ENCODE data around the gene WFS1. TPM values are rescaled to one million over a fixed set of nuclear protein-coding genes. Genes with fewer than 3 reads are reported as not detected.

The WFS1 gene
- total RNA-seq, 1 experiment from 2014 or later, result 57.1 TPM

GRCh38 chr4:6340446-6341015 is 70.9 kb downstream of the WFS1 start:
- CTCF ChIA-PET, result no interaction called here
- BruUV-seq (replicated peaks), result no TSS peak
- H3K36me3 ChIP-seq (ENCODE audit: low read depth), result no peaks in the 10 kb centered on the region

GRCh38 chr4:6341696-6342095 is 72.0 kb downstream of the WFS1 start:
- CTCF ChIA-PET, result no interaction called here
- H3K4me3 ChIP-seq, result no peak overlapping the region

More at GRCh38 chr4:6340446-6341015, 70.9 kb downstream of the WFS1 start:
- Histone ChIP-seq H3K9me2 (ENCODE audit: insufficient read depth) (no peaks in the 10 kb centered on the region), H3F3A (ENCODE audit: insufficient read depth, low read depth) (peaks cover 16% of the 10 kb centered on the region), H3K27ac (no peak overlapping the region), H3K27me3 (ENCODE audit: insufficient read depth, low read depth) (no peaks in the 10 kb centered on the region), H3K79me2 (ENCODE audit: low read depth) (no peaks in the 10 kb centered on the region), H3K9me3 (ENCODE audit: insufficient read depth, low read depth) (no peaks in the 10 kb centered on the region), H3K4me1 (replicated peaks; ENCODE audit: insufficient read depth) (peaks cover 18% of the 10 kb centered on the region), H3K4me3 (no peak overlapping the region), H2AFZ (no peak overlapping the region), H3K4me2 (no peak overlapping the region), H4K20me1 (ENCODE audit: insufficient read depth) (no peaks in the 10 kb centered on the region)
- DNase-seq, result no peak
- POLR2A ChIA-PET (ENCODE audit: unreplicated experiment), result no interaction called here
- no peak for TF ChIP-seq CTCF (conservative IDR thresholded peaks at IDR 0.05)
- intact Hi-C loops (cut with micrococcal nuclease; ENCODE audit: unreplicated experiment), result loop anchor here (5.0 kb wide), 2 partner anchors 132 to 742 kb away; partner anchors contain the start of gene PPP2R2C

GRCh38 chr4:6342530-6343293 is 73.1 kb downstream of the WFS1 start:
- BruUV-seq (replicated peaks), result no TSS peak
- ChIA-PET POLR2A (ENCODE audit: unreplicated experiment) (no interaction called here), CTCF (interaction anchor here (0.6 to 1.1 kb wide), 4 partner anchors 10 to 728 kb away, joined by 3 to 12 read pairs (median 6); no protein-coding TSS in a partner anchor)
- H3K4me3 ChIP-seq, result no peak overlapping the region
- no peaks in the 10 kb centered on the region for H3K36me3 ChIP-seq (ENCODE audit: low read depth)
- intact Hi-C loops (cut with micrococcal nuclease; ENCODE audit: unreplicated experiment), result loop anchor here (5.0 kb wide), 2 partner anchors 130 to 740 kb away; partner anchors contain the start of gene PPP2R2C
- H3K27me3 ChIP-seq (ENCODE audit: insufficient read depth, low read depth), result no peaks in the 10 kb centered on the region
- no peaks in the 10 kb centered on the region for H3K9me2 ChIP-seq (ENCODE audit: insufficient read depth)
- H3K27ac ChIP-seq, result no peak overlapping the region
- TF ChIP-seq CTCF (conservative IDR thresholded peaks at IDR 0.05) (no peak), EZH2 (IDR thresholded peaks at IDR 0.05; ENCODE audit: low read depth) (no peak)
- H3F3A ChIP-seq (ENCODE audit: insufficient read depth, low read depth), result peaks cover 18% of the 10 kb centered on the region
- DNase-seq, result no peak
- H3K79me2 ChIP-seq (ENCODE audit: low read depth), result no peaks in the 10 kb centered on the region
- H2AFZ ChIP-seq, result no peak overlapping the region
- H3K4me1 ChIP-seq (replicated peaks; ENCODE audit: insufficient read depth), result peaks cover 18% of the 10 kb centered on the region
- H4K20me1 ChIP-seq (ENCODE audit: insufficient read depth), result no peaks in the 10 kb centered on the region
- no peak overlapping the region for H3K4me2 ChIP-seq
- H3K9me3 ChIP-seq (ENCODE audit: insufficient read depth, low read depth), result no peaks in the 10 kb centered on the region

More at GRCh38 chr4:6341696-6342095, 72.0 kb downstream of the WFS1 start:
- H3K4me1 ChIP-seq (replicated peaks; ENCODE audit: insufficient read depth), result peaks cover 18% of the 10 kb centered on the region
- no peaks in the 10 kb centered on the region for H3K9me2 ChIP-seq (ENCODE audit: insufficient read depth)
- no peak for TF ChIP-seq CTCF (conservative IDR thresholded peaks at IDR 0.05)
- TF ChIP-seq EZH2 (IDR thresholded peaks at IDR 0.05; ENCODE audit: low read depth), result no peak
- no peaks in the 10 kb centered on the region for H3K79me2 ChIP-seq (ENCODE audit: low read depth)
- H3K27me3 ChIP-seq (ENCODE audit: insufficient read depth, low read depth), result no peaks in the 10 kb centered on the region
- no peak overlapping the region for H3K27ac ChIP-seq
- no peaks in the 10 kb centered on the region for H3K9me3 ChIP-seq (ENCODE audit: insufficient read depth, low read depth)
- no TSS peak for BruUV-seq (replicated peaks)
- POLR2A ChIA-PET (ENCODE audit: unreplicated experiment), result interaction anchor here (0.6 kb wide), 1 partner anchor 136 kb away, joined by 4 read pairs; no protein-coding TSS in a partner anchor
- H3K36me3 ChIP-seq (ENCODE audit: low read depth), result no peaks in the 10 kb centered on the region
- no peak overlapping the region for H2AFZ ChIP-seq
- no peaks in the 10 kb centered on the region for H4K20me1 ChIP-seq (ENCODE audit: insufficient read depth)
- H3K4me2 ChIP-seq, result no peak overlapping the region
- no peak for DNase-seq
- H3F3A ChIP-seq (ENCODE audit: insufficient read depth, low read depth), result peaks cover 18% of the 10 kb centered on the region
- intact Hi-C loops (cut with micrococcal nuclease; ENCODE audit: unreplicated experiment), result loop anchor here (5.0 kb wide), 2 partner anchors 131 to 741 kb away; partner anchors contain the start of gene PPP2R2C
